CD14-positive monocyte (primary cell): ENCODE measurements around the gene LZTR1. TPM values are rescaled to one million over a fixed set of nuclear protein-coding genes. Genes with fewer than 3 reads are reported as not detected.

Experiments used
- DNase-seq, 3 donors: peaks; one replicate each; pipeline ENCODE4 v3.0.0-alpha.2; 2011 to 2022
- H2AFZ ChIP-seq: 2 replicates; pipeline ENCODE4 v1.6.0; 2012; ENCODE audit warnings: mild to moderate bottlenecking, low read depth, low read length, inconsistent platforms; ENCODE audit not compliant: insufficient read depth, poor library complexity, severe bottlenecking
- H3K27ac ChIP-seq, 2 donors: 1 replicate in 1 of 2; 2 replicates in 1 of 2; pipeline ENCODE4 v1.5.1; 2012 to 2013; ENCODE audit warnings: low read length in 2 of 2, control low read depth in 1 of 2, inconsistent platforms in 1 of 2, low read depth in 1 of 2, mild to moderate bottlenecking in 1 of 2
- H3K27me3 ChIP-seq, 2 donors: one replicate each; pipeline versions ENCODE4 v1.6.0 to v1.6.1; 2011 to 2013; ENCODE audit warnings: low read length in 2 of 2; ENCODE audit not compliant: control insufficient read depth in 2 of 2, insufficient read depth in 2 of 2
- H3K36me3 ChIP-seq, 2 donors: replicated peaks in 1 of 2; 1 replicate in 1 of 2; 2 replicates in 1 of 2; pipeline versions ENCODE4 v1.5.1 to v1.6.1; 2012 to 2013; ENCODE audit warnings: low read length in 2 of 2, control low read depth in 1 of 2, inconsistent platforms in 1 of 2, mild to moderate bottlenecking in 1 of 2; ENCODE audit not compliant: insufficient read depth in 2 of 2, control insufficient read depth in 1 of 2
- H3K4me1 ChIP-seq, 2 donors: 1 replicate in 1 of 2; 2 replicates in 1 of 2; pipeline versions ENCODE4 v1.5.1 to v1.6.1; 2012 to 2013; ENCODE audit warnings: low read length in 2 of 2, control low read depth in 1 of 2, inconsistent platforms in 1 of 2, mild to moderate bottlenecking in 1 of 2, moderate library complexity in 1 of 2; ENCODE audit not compliant: insufficient read depth in 2 of 2, control insufficient read depth in 1 of 2
- H3K4me2 ChIP-seq: replicated peaks from 2 replicates; pipeline ENCODE3; 2012; ENCODE audit warnings: low read length, moderate library complexity, mild to moderate bottlenecking; ENCODE audit not compliant: poor library complexity, severe bottlenecking; ENCODE audit errors: extremely low read depth
- H3K4me3 ChIP-seq, 3 experiments: fragments of 200-600 bp in 1 of 3; sonication (generic) in 1 of 3; replicated peaks in 1 of 3; 1 replicate in 2 of 3; 2 replicates in 1 of 3; pipeline ENCODE4 v1.5.1; 2011 to 2013; ENCODE audit warnings: low read length in 3 of 3, mild to moderate bottlenecking in 3 of 3, control low read depth in 2 of 3, low read depth in 2 of 3, inconsistent platforms in 1 of 3, moderate library complexity in 1 of 3
- H3K79me2 ChIP-seq: 2 replicates; pipeline ENCODE4 v1.6.0; 2012; ENCODE audit warnings: mild to moderate bottlenecking, control low read depth, inconsistent platforms, low read length, moderate library complexity; ENCODE audit not compliant: insufficient read depth
- H3K9ac ChIP-seq: 2 replicates; pipeline ENCODE4 v1.6.0; 2017; ENCODE audit warnings: low read length, mild to moderate bottlenecking; ENCODE audit not compliant: insufficient read depth, poor library complexity, severe bottlenecking
- H3K9me3 ChIP-seq, 2 donors: replicated peaks in 1 of 2; 1 replicate in 1 of 2; 2 replicates in 1 of 2; pipeline versions ENCODE4 v1.5.1 to v1.6.1; 2012 to 2013; ENCODE audit warnings: low read length in 2 of 2, control low read depth in 1 of 2; ENCODE audit not compliant: control insufficient read depth in 1 of 2, insufficient read depth in 1 of 2
- H4K20me1 ChIP-seq: 2 replicates; pipeline ENCODE4 v1.6.0; 2012; ENCODE audit warnings: mild to moderate bottlenecking, low read length, control low read depth, moderate library complexity; ENCODE audit not compliant: insufficient read depth
- H3K27ac Mint-ChIP-seq, 7 donors: one replicate each; pipeline ENCODE4 v1.8.0; 2020; ENCODE audit warnings: mild to moderate bottlenecking in 7 of 7, mixed read lengths in 7 of 7, moderate library complexity in 6 of 7, inconsistent platforms in 2 of 7
- H3K27me3 Mint-ChIP-seq, 3 donors: one replicate each; pipeline ENCODE4 v1.8.0; 2021 to 2022; ENCODE audit warnings: low read depth in 3 of 3, mild to moderate bottlenecking in 3 of 3, mixed read lengths in 3 of 3, moderate library complexity in 3 of 3, inconsistent platforms in 1 of 3
- H3K36me3 Mint-ChIP-seq, 2 donors: one replicate each; pipeline ENCODE4 v1.8.0; 2020; ENCODE audit warnings: mixed read lengths in 2 of 2, inconsistent platforms in 1 of 2, mild to moderate bottlenecking in 1 of 2
- H3K4me1 Mint-ChIP-seq: one replicate; pipeline ENCODE4 v1.8.0; 2020; ENCODE audit warnings: mild to moderate bottlenecking, mixed read lengths
- H3K4me3 Mint-ChIP-seq, 2 donors: one replicate each; pipeline ENCODE4 v1.8.0; 2020; ENCODE audit warnings: mild to moderate bottlenecking in 2 of 2, mixed read lengths in 2 of 2, moderate library complexity in 1 of 2
- H3K9me3 Mint-ChIP-seq, 7 donors: one replicate each; pipeline ENCODE4 v1.8.0; 2020 to 2022; ENCODE audit warnings: mixed read lengths in 7 of 7, mild to moderate bottlenecking in 6 of 7, moderate library complexity in 6 of 7, inconsistent platforms in 2 of 7
- WGBS: methylation state at CpG from one replicate; pipeline ENCODE4 v1.1.5; 2013; ENCODE audit warnings: missing lambda C conversion rate; ENCODE audit not compliant: insufficient coverage; 5-methylcytosine and 5-hydroxymethylcytosine counted together
- intact Hi-C, 2 donors: fragments of 100-400 bp; cut with micrococcal nuclease; formaldehyde crosslinking; loops; one replicate each; pipeline versions ENCODE4 v1.15.0 to v1.15.1; 2023
- polyA plus RNA-seq, 3 donors: library from polyadenylated mRNA; depleted of rRNA in 1 of 3; unstranded in 2 of 3; stranded (reverse) in 1 of 3; fragments of 300-500 nt in 2 of 3; fragments of >200 nt in 1 of 3; fragmentation: Illumina TruSeq in 2 of 3; gene quantifications; 1 replicate in 2 of 3; 2 replicates in 1 of 3; pipeline ENCODE4 v1.2.3, GENCODE V29; 2012 to 2021
- TF ChIP-seq, protein P1 (sequence below): fragments of 200-600 bp; IDR thresholded peaks from one replicate; pipeline ENCODE4 v1.8.0; 2022; ENCODE audit warnings: antibody characterized with exemption, mild to moderate bottlenecking

The LZTR1 gene
- polyA plus RNA-seq, 3 donors = 7.1 to 63.3 (median 11.5) TPM

DNA sequence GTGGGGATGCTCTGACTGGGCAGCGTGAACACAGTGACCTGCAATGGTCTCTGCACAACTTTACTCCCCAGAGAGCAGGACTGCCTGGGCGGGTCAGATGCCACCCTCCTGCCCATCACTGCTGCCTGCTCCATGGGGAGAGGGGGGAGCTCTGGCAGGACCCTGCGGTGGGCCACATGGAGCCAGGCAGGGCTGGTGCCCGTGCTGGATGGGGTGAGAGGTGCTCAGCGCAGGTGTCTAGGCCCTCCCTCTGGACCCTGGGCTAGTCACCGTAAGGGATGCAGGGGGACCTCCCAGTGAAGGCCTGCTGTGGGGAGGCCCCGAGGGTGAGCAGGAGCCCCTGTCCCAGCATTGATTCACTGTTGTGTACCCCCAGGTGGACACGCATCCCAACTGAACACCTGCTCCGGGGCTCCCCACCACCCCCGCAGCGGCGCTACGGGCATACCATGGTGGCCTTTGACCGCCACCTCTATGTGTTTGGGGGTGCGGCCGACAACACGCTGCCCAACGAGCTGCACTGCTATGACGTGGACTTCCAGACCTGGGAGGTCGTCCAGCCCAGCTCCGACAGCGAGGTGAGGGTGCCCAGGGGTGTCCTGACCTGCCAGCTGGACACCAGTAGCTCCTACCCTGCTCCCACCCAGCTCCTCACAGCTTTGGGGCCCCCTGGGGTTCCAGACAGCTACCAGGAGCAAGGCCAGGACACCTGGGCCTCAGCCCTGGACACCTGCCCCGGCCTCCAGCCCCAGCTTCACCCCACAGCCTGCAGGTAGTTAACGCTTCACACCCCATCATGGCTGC lies 9.4 kb downstream of the LZTR1 start:
- H3K4me1 Mint-ChIP-seq = no peaks in the 10 kb centered on the region
- Histone ChIP-seq H3K4me3 (no peak overlapping the region), H3K9ac (no peak overlapping the region), H3K27ac (no peak overlapping the region), H4K20me1 (no peaks in the 10 kb centered on the region), H3K36me3 (peaks cover 68 to 95% of the 10 kb centered on the region in 2 donors), H3K79me2 (no peaks in the 10 kb centered on the region), H3K4me1 (no peaks in the 10 kb centered on the region), H2AFZ (no peak overlapping the region), H3K4me2 (no peak overlapping the region), H3K9me3 (no peaks in the 10 kb centered on the region), H3K27me3 (no peaks in the 10 kb centered on the region)
- H3K9me3 Mint-ChIP-seq = no peaks in the 10 kb centered on the region
- DNase-seq = no peak
- H3K27ac Mint-ChIP-seq = peak overlapping the region in 2 of 7 donors; percentile 18 to 42
- H3K36me3 Mint-ChIP-seq = peaks cover 56 to 83% of the 10 kb centered on the region in 2 donors
- intact Hi-C loops = no loop called here
- peaks cover 0 to 5% (median 3%) of the 10 kb centered on the region in 3 donors for H3K27me3 Mint-ChIP-seq
- WGBS = 94% methylated on average over 23 of the region's 24 CpGs
- no peak overlapping the region for H3K4me3 Mint-ChIP-seq
- TF ChIP-seq, protein P1, sequence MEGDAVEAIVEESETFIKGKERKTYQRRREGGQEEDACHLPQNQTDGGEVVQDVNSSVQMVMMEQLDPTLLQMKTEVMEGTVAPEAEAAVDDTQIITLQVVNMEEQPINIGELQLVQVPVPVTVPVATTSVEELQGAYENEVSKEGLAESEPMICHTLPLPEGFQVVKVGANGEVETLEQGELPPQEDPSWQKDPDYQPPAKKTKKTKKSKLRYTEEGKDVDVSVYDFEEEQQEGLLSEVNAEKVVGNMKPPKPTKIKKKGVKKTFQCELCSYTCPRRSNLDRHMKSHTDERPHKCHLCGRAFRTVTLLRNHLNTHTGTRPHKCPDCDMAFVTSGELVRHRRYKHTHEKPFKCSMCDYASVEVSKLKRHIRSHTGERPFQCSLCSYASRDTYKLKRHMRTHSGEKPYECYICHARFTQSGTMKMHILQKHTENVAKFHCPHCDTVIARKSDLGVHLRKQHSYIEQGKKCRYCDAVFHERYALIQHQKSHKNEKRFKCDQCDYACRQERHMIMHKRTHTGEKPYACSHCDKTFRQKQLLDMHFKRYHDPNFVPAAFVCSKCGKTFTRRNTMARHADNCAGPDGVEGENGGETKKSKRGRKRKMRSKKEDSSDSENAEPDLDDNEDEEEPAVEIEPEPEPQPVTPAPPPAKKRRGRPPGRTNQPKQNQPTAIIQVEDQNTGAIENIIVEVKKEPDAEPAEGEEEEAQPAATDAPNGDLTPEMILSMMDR = no peak

DNA sequence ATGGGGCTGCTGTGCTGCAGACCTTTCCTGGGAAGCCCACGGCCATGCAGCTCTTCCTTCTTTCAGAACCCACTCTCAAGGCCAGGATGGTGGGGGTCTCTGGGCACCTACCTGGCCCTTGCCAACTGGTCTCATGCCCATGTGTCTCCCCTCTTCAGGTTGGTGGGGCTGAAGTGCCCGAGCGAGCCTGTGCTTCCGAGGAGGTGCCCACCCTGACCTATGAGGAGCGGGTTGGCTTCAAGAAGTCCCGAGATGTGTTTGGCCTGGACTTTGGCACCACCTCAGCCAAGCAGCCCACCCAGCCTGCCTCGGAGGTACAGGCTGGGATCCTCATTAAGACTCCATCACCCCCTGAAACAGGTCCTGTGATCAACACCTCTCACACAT lies 10.0 kb downstream of the LZTR1 start:
- Histone ChIP-seq H3K9ac (no peak overlapping the region), H3K4me2 (no peak overlapping the region), H3K27me3 (no peaks in the 10 kb centered on the region), H3K4me3 (no peak overlapping the region), H3K4me1 (no peaks in the 10 kb centered on the region), H3K79me2 (no peaks in the 10 kb centered on the region), H3K27ac (no peak overlapping the region), H4K20me1 (no peaks in the 10 kb centered on the region), H2AFZ (no peak overlapping the region), H3K9me3 (no peaks in the 10 kb centered on the region), H3K36me3 (peaks cover 69 to 95% of the 10 kb centered on the region in 2 donors)
- H3K36me3 Mint-ChIP-seq = peaks cover 52 to 81% of the 10 kb centered on the region in 2 donors
- no peaks in the 10 kb centered on the region for H3K9me3 Mint-ChIP-seq
- TF ChIP-seq, protein P1 = no peak
- H3K27ac Mint-ChIP-seq = no peak overlapping the region
- intact Hi-C loops = no loop called here
- H3K4me3 Mint-ChIP-seq = no peak overlapping the region
- no peak for DNase-seq
- H3K27me3 Mint-ChIP-seq = peaks cover 0 to 5% (median 3%) of the 10 kb centered on the region in 3 donors
- no peaks in the 10 kb centered on the region for H3K4me1 Mint-ChIP-seq
- whole genome bisulfite sequencing = 98% methylated on average over 7 of the region's 7 CpGs
